ENCODE results near the gene LAPTM5.
A peak's percentile ranks its signal among the peaks of the same experiment; 100 is the strongest.

Gene LAPTM5

GRCh38 chr1:30750731-30751291 lies 6.8 kb downstream of the LAPTM5 start (continued):
- TF ChIP-seq ZNF155 (tag by site-specific recombination; IDR thresholded peaks at IDR 0.05), result no peak
- no peak for TF ChIP-seq HOXD13 (CRISPR knock-in tag; IDR thresholded peaks at IDR 0.05; ENCODE audit: borderline replicate concordance)
- no peak for TF ChIP-seq ZBTB26 (tag by site-specific recombination; optimal IDR thresholded peaks at IDR 0.05)

GRCh38 chr1:30749691-30750583 lies 7.6 kb downstream of the LAPTM5 start:
- H3K27ac ChIP-seq (ENCODE audit: extremely low read depth, low read depth, low read length), result no peak overlapping the region
- TF ChIP-seq ZNF362 (tag by site-specific recombination; IDR thresholded peaks at IDR 0.05) (no peak), ZNF791 (tag by site-specific recombination; IDR thresholded peaks at IDR 0.05) (no peak), ZBTB17 (tag by site-specific recombination; IDR thresholded peaks at IDR 0.05) (no peak), ZNF146 (tag by site-specific recombination; IDR thresholded peaks at IDR 0.05) (no peak), TCF7L2 (IDR thresholded peaks at IDR 0.05; ENCODE audit: borderline replicate concordance, low read depth, low read length) (no peak)
- H3K4me3 ChIP-seq (ENCODE audit: low read depth, low read length), result no peak overlapping the region
- POLR2A ChIA-PET, result no interaction called here
- no peaks in the 10 kb centered on the region for H3K4me1 ChIP-seq (ENCODE audit: control insufficient read depth, insufficient read depth, low read length)
- no peaks in the 10 kb centered on the region for H3K36me3 ChIP-seq (ENCODE audit: control insufficient read depth in 2 of 2, insufficient read depth in 1 of 2, low read length in 2 of 2)
- CTCF ChIA-PET, result interaction anchor here (1.0 to 2.2 kb wide), 2 partner anchors 29 to 33 kb away, joined by 3 to 10 read pairs; no protein-coding TSS in a partner anchor
- no peaks in the 10 kb centered on the region for H3K9me3 ChIP-seq (ENCODE audit: control insufficient read depth, insufficient read depth, low read depth, low read length)

- TF ChIP-seq ZIC2 (tag by site-specific recombination; IDR thresholded peaks at IDR 0.05), result peak; percentile 18; the same call in 1 of the 2 replicates
- peak; percentile 28; the same call in 1 of the 2 replicates for TF ChIP-seq ZFHX2 (tag by site-specific recombination; conservative IDR thresholded peaks at IDR 0.05)
- 0 out of 2 replicates have a peak, but pooled peaks have one; percentile 25 for TF ChIP-seq PRDM10 (tag by site-specific recombination; IDR thresholded peaks at IDR 0.05)
- TF ChIP-seq HOXC10 (CRISPR knock-in tag; IDR thresholded peaks at IDR 0.05), result no peak
- H3K4me1 ChIP-seq (ENCODE audit: control insufficient read depth, insufficient read depth, low read length), result no peaks in the 10 kb centered on the region
- POLR2A ChIA-PET, result no interaction called here
- H3K36me3 ChIP-seq (ENCODE audit: control insufficient read depth in 2 of 2, insufficient read depth in 1 of 2, low read length in 2 of 2), result no peaks in the 10 kb centered on the region
- H3K27ac ChIP-seq (ENCODE audit: extremely low read depth, low read depth, low read length), result peak overlapping the region; percentile 72
- no peaks in the 10 kb centered on the region for H3K9me3 ChIP-seq (ENCODE audit: control insufficient read depth, insufficient read depth, low read depth, low read length)
- CTCF ChIA-PET, result interaction anchor here (0.7 kb wide), 2 partner anchors 12 to 63 kb away, joined by 3 read pairs; no protein-coding TSS in a partner anchor
- no peak overlapping the region for H3K4me3 ChIP-seq (ENCODE audit: low read depth, low read length)
Observed at GRCh38 chr1:30748699-30749401, 8.7 kb downstream of the LAPTM5 start.

Data from HEK293 (cell line).